Endothelial cell (in vitro differentiated cells): Measurements from ENCODE around the gene AP4B1. TPM values are rescaled to one million over a fixed set of nuclear protein-coding genes. Genes with fewer than 3 reads are reported as not detected.

Experiments
- DNase-seq: peaks from one replicate; pipeline ENCODE4 v3.0.0; 2021; ENCODE audit warnings: low spot score
- H3K27ac Mint-ChIP-seq: one replicate; pipeline ENCODE4 v1.8.0; 2021; ENCODE audit warnings: mixed read lengths, inconsistent platforms; ENCODE audit not compliant: unreplicated experiment
- H3K27me3 Mint-ChIP-seq: one replicate; pipeline ENCODE4 v1.8.0; 2021; ENCODE audit warnings: mild to moderate bottlenecking, moderate library complexity, mixed read lengths, inconsistent platforms; ENCODE audit not compliant: unreplicated experiment
- H3K36me3 Mint-ChIP-seq: one replicate; pipeline ENCODE4 v1.8.0; 2021; ENCODE audit warnings: mild to moderate bottlenecking, low read depth, mixed read lengths, inconsistent platforms; ENCODE audit not compliant: unreplicated experiment
- H3K4me1 Mint-ChIP-seq: one replicate; pipeline ENCODE4 v1.8.0; 2021; ENCODE audit warnings: mild to moderate bottlenecking, mixed read lengths, inconsistent platforms; ENCODE audit not compliant: unreplicated experiment
- H3K4me3 Mint-ChIP-seq: one replicate; pipeline ENCODE4 v1.8.0; 2021; ENCODE audit warnings: mild to moderate bottlenecking, mixed read lengths, inconsistent platforms; ENCODE audit not compliant: unreplicated experiment
- H3K9me3 Mint-ChIP-seq: one replicate; pipeline ENCODE4 v1.8.0; 2021; ENCODE audit warnings: mixed read lengths, inconsistent platforms; ENCODE audit not compliant: unreplicated experiment
- total RNA-seq: library from RNA; stranded (reverse); fragmentation: NEBNext Ultra II Directional; extraction: Animal tissue kit (Norgen Biotek cat#: 25700); gene quantifications from one replicate; pipeline ENCODE4 v1.2.1, GENCODE V29; 2021; ENCODE audit not compliant: unreplicated experiment
- TF ChIP-seq, protein P1 (sequence below): fragments of 200-600 bp; sonication (generic); IDR thresholded peaks from one replicate; pipeline ENCODE4 v1.5.0; 2021; ENCODE audit warnings: antibody characterized with exemption; ENCODE audit not compliant: unreplicated experiment

Gene AP4B1
- total RNA-seq, 1 donor from 2014 or later: 28.4 TPM

DNA sequence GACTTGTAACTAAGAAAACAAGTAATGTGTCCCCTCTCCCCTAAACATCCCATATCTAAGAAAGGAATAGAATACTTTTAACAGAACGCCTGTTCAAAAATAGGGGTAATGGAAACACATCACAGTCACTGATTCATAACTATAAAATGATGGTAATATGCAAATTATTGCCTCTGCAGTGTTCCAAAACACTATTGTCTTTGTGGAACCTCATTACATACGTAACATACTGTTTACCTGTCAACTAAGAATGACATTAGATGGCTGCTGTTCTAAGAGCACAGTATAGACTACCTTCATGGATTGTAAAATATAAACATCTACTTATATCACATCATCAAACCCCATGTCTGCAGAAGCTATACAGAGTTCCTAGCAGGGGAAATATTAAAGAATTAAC, 13.8 kb downstream of the AP4B1 start:
- Mint-ChIP-seq H3K36me3 (peaks cover 3% of the 10 kb centered on the region), H3K9me3 (no peaks in the 10 kb centered on the region), H3K27me3 (no peaks in the 10 kb centered on the region), H3K4me3 (no peak overlapping the region), H3K4me1 (peaks cover 4% of the 10 kb centered on the region), H3K27ac (no peak overlapping the region)
- TF ChIP-seq, protein P1, sequence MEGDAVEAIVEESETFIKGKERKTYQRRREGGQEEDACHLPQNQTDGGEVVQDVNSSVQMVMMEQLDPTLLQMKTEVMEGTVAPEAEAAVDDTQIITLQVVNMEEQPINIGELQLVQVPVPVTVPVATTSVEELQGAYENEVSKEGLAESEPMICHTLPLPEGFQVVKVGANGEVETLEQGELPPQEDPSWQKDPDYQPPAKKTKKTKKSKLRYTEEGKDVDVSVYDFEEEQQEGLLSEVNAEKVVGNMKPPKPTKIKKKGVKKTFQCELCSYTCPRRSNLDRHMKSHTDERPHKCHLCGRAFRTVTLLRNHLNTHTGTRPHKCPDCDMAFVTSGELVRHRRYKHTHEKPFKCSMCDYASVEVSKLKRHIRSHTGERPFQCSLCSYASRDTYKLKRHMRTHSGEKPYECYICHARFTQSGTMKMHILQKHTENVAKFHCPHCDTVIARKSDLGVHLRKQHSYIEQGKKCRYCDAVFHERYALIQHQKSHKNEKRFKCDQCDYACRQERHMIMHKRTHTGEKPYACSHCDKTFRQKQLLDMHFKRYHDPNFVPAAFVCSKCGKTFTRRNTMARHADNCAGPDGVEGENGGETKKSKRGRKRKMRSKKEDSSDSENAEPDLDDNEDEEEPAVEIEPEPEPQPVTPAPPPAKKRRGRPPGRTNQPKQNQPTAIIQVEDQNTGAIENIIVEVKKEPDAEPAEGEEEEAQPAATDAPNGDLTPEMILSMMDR: no peak
- no peak for DNase-seq

GRCh38 chr1:113887402-113888175, 17.0 kb downstream of the AP4B1 start, which contains the start of gene BCL2L15:
TSS of gene BCL2L15 (minus strand) at chr1:113887581. CDS start at chr1:113887375, 206 bp downstream.
- Mint-ChIP-seq H3K9me3 (no peaks in the 10 kb centered on the region), H3K27ac (no peak within 1 kb of the TSS), H3K4me1 (peaks cover 4% of the 10 kb centered on the region), H3K27me3 (no peaks in the 10 kb centered on the region), H3K4me3 (no peak within 1 kb of the TSS), H3K36me3 (no peaks in the 10 kb centered on the region)
- TF ChIP-seq, protein P1: no peak
- no peak for DNase-seq

DNA sequence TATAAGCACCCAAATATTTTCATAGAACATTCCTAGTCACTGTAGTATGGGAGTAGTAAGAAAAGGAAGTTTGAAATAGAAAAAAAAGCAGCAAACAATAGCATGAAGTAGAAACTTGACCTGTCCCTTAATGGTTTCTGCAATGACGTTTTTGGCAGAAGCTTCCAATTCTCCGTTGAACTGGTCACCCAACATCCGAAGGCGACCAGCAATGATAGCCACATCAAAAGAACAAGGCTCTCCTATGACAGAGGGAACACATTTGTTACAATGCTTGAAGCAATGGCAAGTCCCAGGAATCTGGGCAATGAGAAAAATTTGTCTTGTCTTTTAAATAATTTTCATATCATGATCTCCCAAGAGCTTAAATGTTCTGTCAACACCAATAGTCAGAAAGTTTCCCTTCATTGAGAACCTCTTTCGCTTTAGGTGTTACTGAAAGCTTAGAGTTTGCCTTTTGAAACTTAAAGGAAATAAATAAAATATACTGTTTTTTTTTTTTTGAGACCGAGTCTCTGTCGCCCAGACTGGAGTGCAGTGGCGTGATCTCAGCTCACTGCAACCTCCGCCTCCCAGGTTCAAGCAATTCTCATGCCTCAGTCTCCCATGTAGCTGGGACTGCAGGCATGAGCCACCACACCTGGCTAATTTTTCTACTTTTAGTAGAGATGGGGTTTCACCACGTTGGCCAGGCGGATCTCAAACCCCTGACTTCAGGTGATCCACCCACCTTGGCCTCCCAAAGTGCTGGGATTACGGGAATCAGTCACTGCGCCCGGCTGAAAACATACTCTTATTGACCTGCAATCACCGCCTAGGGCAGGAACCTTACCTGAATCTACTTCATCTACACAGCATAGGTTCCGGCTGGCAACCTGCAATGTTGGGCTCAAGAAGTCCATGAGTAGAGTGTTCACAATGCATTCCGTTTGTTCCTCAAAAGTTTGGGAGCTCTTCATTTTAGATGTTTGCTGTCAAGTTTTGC, 17.9 kb downstream of the AP4B1 start:
- TF ChIP-seq, protein P1: no peak
- no peaks in the 10 kb centered on the region for H3K27me3 Mint-ChIP-seq
- H3K36me3 Mint-ChIP-seq: no peaks in the 10 kb centered on the region
- H3K4me1 Mint-ChIP-seq: peaks cover 4% of the 10 kb centered on the region
- no peak for DNase-seq
- no peak overlapping the region for H3K4me3 Mint-ChIP-seq
- H3K27ac Mint-ChIP-seq: no peak overlapping the region
- no peaks in the 10 kb centered on the region for H3K9me3 Mint-ChIP-seq

- Mint-ChIP-seq H3K27me3 (no peaks in the 10 kb centered on the region), H3K9me3 (no peaks in the 10 kb centered on the region), H3K27ac (no peak overlapping the region), H3K4me1 (peaks cover 14% of the 10 kb centered on the region), H3K36me3 (no peaks in the 10 kb centered on the region), H3K4me3 (no peak overlapping the region)
- no peak for DNase-seq
- TF ChIP-seq, protein P1: no peak
Measured at GRCh38 chr1:113881661-113882060, 22.9 kb downstream of the AP4B1 start.
